Measurements from ENCODE around the gene MAP4K4.

GRCh38 chr2:101750688-101751087 lies 53.2 kb downstream of the MAP4K4 start:
- TF ChIP-seq POLR2A (IDR thresholded peaks at IDR 0.05), result no peak
- TF ChIP-seq, protein P1, sequence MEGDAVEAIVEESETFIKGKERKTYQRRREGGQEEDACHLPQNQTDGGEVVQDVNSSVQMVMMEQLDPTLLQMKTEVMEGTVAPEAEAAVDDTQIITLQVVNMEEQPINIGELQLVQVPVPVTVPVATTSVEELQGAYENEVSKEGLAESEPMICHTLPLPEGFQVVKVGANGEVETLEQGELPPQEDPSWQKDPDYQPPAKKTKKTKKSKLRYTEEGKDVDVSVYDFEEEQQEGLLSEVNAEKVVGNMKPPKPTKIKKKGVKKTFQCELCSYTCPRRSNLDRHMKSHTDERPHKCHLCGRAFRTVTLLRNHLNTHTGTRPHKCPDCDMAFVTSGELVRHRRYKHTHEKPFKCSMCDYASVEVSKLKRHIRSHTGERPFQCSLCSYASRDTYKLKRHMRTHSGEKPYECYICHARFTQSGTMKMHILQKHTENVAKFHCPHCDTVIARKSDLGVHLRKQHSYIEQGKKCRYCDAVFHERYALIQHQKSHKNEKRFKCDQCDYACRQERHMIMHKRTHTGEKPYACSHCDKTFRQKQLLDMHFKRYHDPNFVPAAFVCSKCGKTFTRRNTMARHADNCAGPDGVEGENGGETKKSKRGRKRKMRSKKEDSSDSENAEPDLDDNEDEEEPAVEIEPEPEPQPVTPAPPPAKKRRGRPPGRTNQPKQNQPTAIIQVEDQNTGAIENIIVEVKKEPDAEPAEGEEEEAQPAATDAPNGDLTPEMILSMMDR (IDR thresholded peaks at IDR 0.05), result no peak
